ENCODE measurements around the gene FLRT2.

Gene FLRT2

GRCh38 chr14:85601690-85602089 lies 71.7 kb downstream of the FLRT2 start:
- TF ChIP-seq, protein P1, sequence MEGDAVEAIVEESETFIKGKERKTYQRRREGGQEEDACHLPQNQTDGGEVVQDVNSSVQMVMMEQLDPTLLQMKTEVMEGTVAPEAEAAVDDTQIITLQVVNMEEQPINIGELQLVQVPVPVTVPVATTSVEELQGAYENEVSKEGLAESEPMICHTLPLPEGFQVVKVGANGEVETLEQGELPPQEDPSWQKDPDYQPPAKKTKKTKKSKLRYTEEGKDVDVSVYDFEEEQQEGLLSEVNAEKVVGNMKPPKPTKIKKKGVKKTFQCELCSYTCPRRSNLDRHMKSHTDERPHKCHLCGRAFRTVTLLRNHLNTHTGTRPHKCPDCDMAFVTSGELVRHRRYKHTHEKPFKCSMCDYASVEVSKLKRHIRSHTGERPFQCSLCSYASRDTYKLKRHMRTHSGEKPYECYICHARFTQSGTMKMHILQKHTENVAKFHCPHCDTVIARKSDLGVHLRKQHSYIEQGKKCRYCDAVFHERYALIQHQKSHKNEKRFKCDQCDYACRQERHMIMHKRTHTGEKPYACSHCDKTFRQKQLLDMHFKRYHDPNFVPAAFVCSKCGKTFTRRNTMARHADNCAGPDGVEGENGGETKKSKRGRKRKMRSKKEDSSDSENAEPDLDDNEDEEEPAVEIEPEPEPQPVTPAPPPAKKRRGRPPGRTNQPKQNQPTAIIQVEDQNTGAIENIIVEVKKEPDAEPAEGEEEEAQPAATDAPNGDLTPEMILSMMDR (IDR thresholded peaks at IDR 0.05; ENCODE audit: low read depth, low read length) = no peak
- Histone ChIP-seq H3K36me3 (no peaks in the 10 kb centered on the region), H3K27ac (no peak overlapping the region), H3K9me3 (ENCODE audit: severe bottlenecking) (no peaks in the 10 kb centered on the region), H3K27me3 (ENCODE audit: insufficient read depth, low read depth, severe bottlenecking) (no peaks in the 10 kb centered on the region), H3K4me3 (ENCODE audit: low read depth, low read length) (no peak overlapping the region)
- no peak for DNase-seq

GRCh38 chr14:85602345-85602744 lies 72.4 kb downstream of the FLRT2 start:
- no peaks in the 10 kb centered on the region for H3K9me3 ChIP-seq (ENCODE audit: severe bottlenecking)
- H3K27me3 ChIP-seq (ENCODE audit: insufficient read depth, low read depth, severe bottlenecking) = no peaks in the 10 kb centered on the region
- TF ChIP-seq, protein P1 (IDR thresholded peaks at IDR 0.05; ENCODE audit: low read depth, low read length) = no peak
- no peak for DNase-seq
- H3K4me3 ChIP-seq (ENCODE audit: low read depth, low read length) = no peak overlapping the region
- H3K36me3 ChIP-seq = no peaks in the 10 kb centered on the region
- H3K27ac ChIP-seq = no peak overlapping the region

DNA sequence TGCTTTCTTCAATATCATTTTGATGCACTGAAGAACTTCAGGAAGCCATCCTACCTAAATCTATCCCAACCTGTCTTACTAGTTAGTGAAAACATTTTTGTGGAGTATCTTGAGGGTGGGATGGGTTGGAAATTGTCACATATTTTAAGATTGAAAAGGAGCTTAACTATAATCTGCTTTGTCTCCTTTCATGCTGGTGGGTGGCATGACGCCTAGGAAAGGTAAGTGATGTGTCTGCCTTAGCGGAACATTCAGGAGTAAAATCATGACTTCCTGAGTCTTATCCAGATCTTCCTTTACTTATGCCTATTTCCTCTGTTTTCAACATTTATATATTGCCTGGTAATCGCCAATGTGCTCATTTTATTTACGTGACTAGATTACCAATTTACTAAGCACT lies 74.1 kb downstream of the FLRT2 start:
- Histone ChIP-seq H3K9me3 (ENCODE audit: severe bottlenecking) (no peaks in the 10 kb centered on the region), H3K27ac (no peak overlapping the region), H3K36me3 (no peaks in the 10 kb centered on the region), H3K27me3 (ENCODE audit: insufficient read depth, low read depth, severe bottlenecking) (no peaks in the 10 kb centered on the region), H3K4me3 (ENCODE audit: low read depth, low read length) (no peak overlapping the region)
- TF ChIP-seq, protein P1 (IDR thresholded peaks at IDR 0.05; ENCODE audit: low read depth, low read length) = no peak
- DNase-seq = no peak

DNA sequence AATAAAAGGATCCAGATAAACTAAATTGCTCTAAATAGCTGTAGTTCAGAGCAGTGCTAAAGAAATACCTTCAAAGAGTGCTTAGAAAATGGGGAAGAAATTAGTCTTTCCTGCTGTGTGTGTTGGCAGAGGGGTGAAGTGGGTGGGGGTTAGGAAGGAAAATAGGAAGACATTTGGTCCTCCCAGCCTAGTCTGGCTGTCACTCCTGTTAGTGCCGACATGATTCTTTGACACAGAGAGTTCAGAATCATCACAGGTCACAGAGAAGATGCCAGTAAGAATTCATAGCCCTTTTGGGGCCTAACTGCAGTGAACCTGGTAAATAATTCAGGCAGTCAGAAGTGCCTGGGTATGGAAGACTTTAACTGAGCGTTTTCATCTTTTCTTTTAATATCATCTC lies 74.8 kb downstream of the FLRT2 start:
- Histone ChIP-seq H3K27ac (no peak overlapping the region), H3K36me3 (no peaks in the 10 kb centered on the region), H3K9me3 (ENCODE audit: severe bottlenecking) (no peaks in the 10 kb centered on the region), H3K4me3 (ENCODE audit: low read depth, low read length) (no peak overlapping the region), H3K27me3 (ENCODE audit: insufficient read depth, low read depth, severe bottlenecking) (no peaks in the 10 kb centered on the region)
- TF ChIP-seq, protein P1 (IDR thresholded peaks at IDR 0.05; ENCODE audit: low read depth, low read length) = no peak
- DNase-seq = no peak

GRCh38 chr14:85607651-85608081 lies 77.7 kb downstream of the FLRT2 start:
- no peak overlapping the region for H3K27ac ChIP-seq
- TF ChIP-seq, protein P1 (IDR thresholded peaks at IDR 0.05; ENCODE audit: low read depth, low read length) = no peak
- no peak for DNase-seq

DNA sequence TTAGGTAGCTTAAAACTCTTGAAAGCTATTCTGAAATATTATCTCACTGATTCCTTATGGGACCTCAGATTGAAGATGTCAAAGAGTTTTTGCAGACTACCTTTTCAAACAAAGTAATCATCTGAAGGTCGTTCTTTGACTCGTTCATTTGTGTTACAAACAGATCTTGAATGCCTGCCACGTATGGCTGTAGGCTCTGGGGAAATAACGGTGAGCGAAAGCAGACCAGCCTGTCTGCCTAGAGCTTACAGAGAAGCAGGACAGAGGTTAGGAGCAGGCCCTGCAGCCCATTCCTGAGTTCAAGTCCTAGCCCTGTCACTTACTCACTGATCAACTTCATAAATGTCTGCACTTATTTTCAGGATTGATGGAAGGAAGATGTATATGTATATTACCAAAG lies 83.6 kb downstream of the FLRT2 start:
- Histone ChIP-seq H3K9me3 (ENCODE audit: severe bottlenecking) (no peaks in the 10 kb centered on the region), H3K4me3 (ENCODE audit: low read depth, low read length) (no peak overlapping the region), H3K27me3 (ENCODE audit: insufficient read depth, low read depth, severe bottlenecking) (no peaks in the 10 kb centered on the region), H3K27ac (no peak overlapping the region), H3K36me3 (no peaks in the 10 kb centered on the region)
- TF ChIP-seq, protein P1 (IDR thresholded peaks at IDR 0.05; ENCODE audit: low read depth, low read length) = no peak
- DNase-seq = no peak

More at GRCh38 chr14:85607651-85608081, 77.7 kb downstream of the FLRT2 start:
- Histone ChIP-seq H3K4me3 (ENCODE audit: low read depth, low read length) (no peak overlapping the region), H3K27me3 (ENCODE audit: insufficient read depth, low read depth, severe bottlenecking) (no peaks in the 10 kb centered on the region), H3K9me3 (ENCODE audit: severe bottlenecking) (no peaks in the 10 kb centered on the region), H3K36me3 (no peaks in the 10 kb centered on the region)
